ENCODE results near the gene BMP15.

GRCh38 chrX:50910685-50911176, at the start of gene BMP15:
- TF ChIP-seq, protein P1, sequence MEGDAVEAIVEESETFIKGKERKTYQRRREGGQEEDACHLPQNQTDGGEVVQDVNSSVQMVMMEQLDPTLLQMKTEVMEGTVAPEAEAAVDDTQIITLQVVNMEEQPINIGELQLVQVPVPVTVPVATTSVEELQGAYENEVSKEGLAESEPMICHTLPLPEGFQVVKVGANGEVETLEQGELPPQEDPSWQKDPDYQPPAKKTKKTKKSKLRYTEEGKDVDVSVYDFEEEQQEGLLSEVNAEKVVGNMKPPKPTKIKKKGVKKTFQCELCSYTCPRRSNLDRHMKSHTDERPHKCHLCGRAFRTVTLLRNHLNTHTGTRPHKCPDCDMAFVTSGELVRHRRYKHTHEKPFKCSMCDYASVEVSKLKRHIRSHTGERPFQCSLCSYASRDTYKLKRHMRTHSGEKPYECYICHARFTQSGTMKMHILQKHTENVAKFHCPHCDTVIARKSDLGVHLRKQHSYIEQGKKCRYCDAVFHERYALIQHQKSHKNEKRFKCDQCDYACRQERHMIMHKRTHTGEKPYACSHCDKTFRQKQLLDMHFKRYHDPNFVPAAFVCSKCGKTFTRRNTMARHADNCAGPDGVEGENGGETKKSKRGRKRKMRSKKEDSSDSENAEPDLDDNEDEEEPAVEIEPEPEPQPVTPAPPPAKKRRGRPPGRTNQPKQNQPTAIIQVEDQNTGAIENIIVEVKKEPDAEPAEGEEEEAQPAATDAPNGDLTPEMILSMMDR (IDR thresholded peaks at IDR 0.05; ENCODE audit: low read depth, low read length, missing input control) = no peak
- TF ChIP-seq GABPA (IDR thresholded peaks at IDR 0.05 in 1 of 2, conservative IDR thresholded peaks at IDR 0.05 in 1 of 2) = no peak
- no peak for TF ChIP-seq YY1 (IDR thresholded peaks at IDR 0.05)
- no peak for TF ChIP-seq FOXA1 (IDR thresholded peaks at IDR 0.05)
